Psoas muscle (tissue), 8 donors: ENCODE measurements around the gene PDLIM7. TPM values are rescaled to one million over a fixed set of nuclear protein-coding genes. Genes with fewer than 3 reads are reported as not detected.

Experiments used
- ATAC-seq, 4 donors: fragments of 200-7000 bp; cut with Tn5 transposase; one replicate each; pipeline ENCODE4 v1.9.1; 2020; ENCODE audit warnings: moderate library complexity in 3 of 4, mild to moderate bottlenecking in 2 of 4
- DNase-seq, 2 donors: peaks; one replicate each; pipeline ENCODE4 v3.0.0-alpha.2; 2020
- H3K27ac ChIP-seq: fragments of 200-600 bp; one replicate; pipeline ENCODE4 v1.8.0; 2022
- H3K27me3 ChIP-seq, 3 donors: fragments of 200-600 bp in 1 of 3; one replicate each; pipeline versions ENCODE4 v1.6.1 to v1.8.0; 2013 to 2022; ENCODE audit warnings: low read length in 2 of 3, mild to moderate bottlenecking in 2 of 3, moderate library complexity in 1 of 3; ENCODE audit not compliant: insufficient read depth in 3 of 3
- H3K36me3 ChIP-seq, 2 donors: fragments of 200-600 bp in 1 of 2; one replicate each; pipeline versions ENCODE4 v1.6.1 to v1.8.0; 2013 to 2022; ENCODE audit warnings: low read depth in 1 of 2, mild to moderate bottlenecking in 1 of 2, moderate library complexity in 1 of 2; ENCODE audit not compliant: insufficient read depth in 1 of 2
- H3K4me1 ChIP-seq: fragments of 200-600 bp; one replicate; pipeline ENCODE4 v1.8.0; 2022
- H3K4me3 ChIP-seq: fragments of 200-600 bp; one replicate; pipeline ENCODE4 v1.8.0; 2022; ENCODE audit warnings: mild to moderate bottlenecking
- H3K9me3 ChIP-seq: fragments of 200-600 bp; one replicate; pipeline ENCODE4 v1.8.0; 2022
- WGBS, 3 donors: extraction: QIAGEN DNeasy Blood & Tissue Kit; methylation state at CpG; one replicate each; pipeline versions ENCODE4 v1.1.6 to v1.1.7; 2013; 5-methylcytosine and 5-hydroxymethylcytosine counted together
- intact Hi-C, 2 donors: fragments of 100-400 bp; cut with DNase I; formaldehyde crosslinking; loops; one replicate each; pipeline versions ENCODE4 v1.11.0 to v1.14.2; 2022
- polyA plus RNA-seq, 3 donors: library from polyadenylated mRNA; stranded (reverse); fragments of 200-250 nt; gene quantifications; one replicate each; pipeline ENCODE4 v1.2.3, GENCODE V29; 2013
- total RNA-seq, 4 donors: library from RNA; stranded (reverse); fragmentation: NEBNext Ultra II Directional in 2 of 4; extraction: Animal tissue kit (Norgen Biotek cat#: 25700) in 2 of 4; gene quantifications; one replicate each; pipeline versions ENCODE4 v1.2.1 to v1.2.4, GENCODE V29; 2021 to 2023
- TF ChIP-seq, protein P1 (sequence below): fragments of 200-600 bp; IDR thresholded peaks from one replicate; pipeline ENCODE4 v1.8.0; 2022; ENCODE audit warnings: antibody characterized with exemption
- donor health status: healthy with polysubstance abuse.
- donor health status: DM: no; HTN: no; CAD: no; lungs with moderate emphysema.
- donor health status: Bipolar disorder and iron deficiency.
- donor health status: healthy.
- donor health status: DM: yes; HTN: yes; CAD: no.
- donor health status: DM: no; HTN: no; CAD: no.
- donor health status: DM: no; HTN: no; CAD: no.
- donor health status: DM: yes; HTN: yes; CAD: no.

Gene PDLIM7
- total and polyA plus RNA-seq, 7 donors = 134 to 254 (median 174) TPM

DNA sequence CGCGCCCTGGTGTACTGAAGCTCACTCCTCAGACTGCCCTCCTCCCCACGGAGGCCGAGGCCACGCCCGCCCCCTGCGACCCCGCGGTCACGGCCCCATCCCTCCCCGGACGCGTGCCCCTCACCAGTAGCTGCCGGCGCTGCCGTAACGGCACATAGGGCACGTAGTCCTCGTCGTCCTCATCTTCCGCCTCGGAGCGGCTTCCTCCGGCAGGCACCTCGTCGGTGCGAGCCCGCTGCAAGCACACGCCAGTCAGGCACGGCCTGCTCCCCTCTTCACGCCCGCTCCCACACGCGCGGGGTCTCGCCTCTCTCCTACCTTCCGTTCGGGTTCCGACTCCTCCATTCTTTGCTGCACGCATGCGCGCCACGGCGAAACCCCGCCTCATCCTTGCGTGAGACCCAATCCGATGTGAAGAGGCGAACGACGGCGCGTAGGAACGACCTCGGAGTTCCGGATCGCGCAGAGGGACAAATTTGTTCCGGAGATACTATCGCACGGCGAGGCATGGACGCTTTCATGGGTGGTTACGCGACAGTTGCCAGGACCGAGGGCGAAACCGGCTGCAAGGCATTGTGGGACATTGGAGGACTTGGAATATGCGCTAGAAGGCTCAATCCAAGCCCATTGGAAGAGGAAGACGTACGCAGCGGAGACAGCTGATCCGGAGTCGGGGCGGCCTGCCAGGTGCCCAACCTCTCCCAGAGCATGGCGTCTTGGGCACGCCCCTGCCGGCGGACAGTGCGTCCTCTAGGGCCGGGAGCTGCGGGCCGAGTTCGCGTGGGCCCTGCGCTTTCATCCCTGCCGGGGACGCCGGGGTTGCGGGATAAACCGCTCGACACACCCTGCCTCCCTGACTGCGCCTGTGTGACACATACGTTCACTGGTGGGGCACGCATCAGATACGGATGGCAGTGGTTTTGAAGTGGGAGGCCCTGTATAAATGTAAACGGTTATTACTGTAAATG, 19.5 kb upstream of the PDLIM7 start, which contains the start of gene DDX41:
Gene DDX41, minus strand, starts transcription at position 361 of the 968 bp plus-strand sequence. Its CDS starts 16 bp downstream, at position 345.
- ATAC-seq (peak; percentile 90 to 95 (median 92)), DNase-seq (peak; percentile 98 to 99)
- Histone ChIP-seq H3K27ac (peak within 1 kb of the TSS; percentile 79), H3K9me3 (no peaks in the 10 kb centered on the region), H3K36me3 (peaks cover 7 to 72% of the 10 kb centered on the region in 2 donors), H3K4me3 (peak within 1 kb of the TSS; percentile 99), H3K27me3 (no peaks in the 10 kb centered on the region), H3K4me1 (peaks cover 21% of the 10 kb centered on the region)
- TF ChIP-seq, protein P1, sequence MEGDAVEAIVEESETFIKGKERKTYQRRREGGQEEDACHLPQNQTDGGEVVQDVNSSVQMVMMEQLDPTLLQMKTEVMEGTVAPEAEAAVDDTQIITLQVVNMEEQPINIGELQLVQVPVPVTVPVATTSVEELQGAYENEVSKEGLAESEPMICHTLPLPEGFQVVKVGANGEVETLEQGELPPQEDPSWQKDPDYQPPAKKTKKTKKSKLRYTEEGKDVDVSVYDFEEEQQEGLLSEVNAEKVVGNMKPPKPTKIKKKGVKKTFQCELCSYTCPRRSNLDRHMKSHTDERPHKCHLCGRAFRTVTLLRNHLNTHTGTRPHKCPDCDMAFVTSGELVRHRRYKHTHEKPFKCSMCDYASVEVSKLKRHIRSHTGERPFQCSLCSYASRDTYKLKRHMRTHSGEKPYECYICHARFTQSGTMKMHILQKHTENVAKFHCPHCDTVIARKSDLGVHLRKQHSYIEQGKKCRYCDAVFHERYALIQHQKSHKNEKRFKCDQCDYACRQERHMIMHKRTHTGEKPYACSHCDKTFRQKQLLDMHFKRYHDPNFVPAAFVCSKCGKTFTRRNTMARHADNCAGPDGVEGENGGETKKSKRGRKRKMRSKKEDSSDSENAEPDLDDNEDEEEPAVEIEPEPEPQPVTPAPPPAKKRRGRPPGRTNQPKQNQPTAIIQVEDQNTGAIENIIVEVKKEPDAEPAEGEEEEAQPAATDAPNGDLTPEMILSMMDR = no peak
- WGBS, 3 donors = 0 to 1% (median 0%) methylated on average over 93 to 96 of the region's 96 CpGs
- intact Hi-C loops = no loop called here

DNA sequence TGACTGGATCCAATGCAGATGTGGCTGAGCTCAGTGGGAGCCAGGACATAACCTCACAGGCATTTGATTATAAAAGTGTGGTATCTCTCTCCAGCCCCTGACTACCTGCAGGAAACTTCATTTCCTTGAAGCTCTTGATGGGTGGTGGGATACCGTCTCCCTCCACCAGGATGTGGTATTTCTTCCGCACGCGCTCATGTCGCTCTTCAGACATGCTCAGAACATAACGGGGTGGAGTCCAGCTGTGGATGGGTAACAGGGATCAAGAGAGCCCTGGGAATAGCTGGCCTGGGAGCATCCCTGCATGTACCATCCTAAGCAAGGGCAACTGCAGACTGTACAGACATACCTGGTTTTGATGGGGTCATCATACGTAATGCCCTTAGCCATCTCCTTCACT, 18.2 kb upstream of the PDLIM7 start:
- Histone ChIP-seq H3K9me3 (no peaks in the 10 kb centered on the region), H3K27ac (no peak overlapping the region), H3K4me1 (peaks cover 21% of the 10 kb centered on the region), H3K36me3 (peaks cover 7 to 72% of the 10 kb centered on the region in 2 donors), H3K4me3 (peak overlapping the region; percentile 99), H3K27me3 (no peaks in the 10 kb centered on the region)
- 85 to 91% (median 88%) methylated on average over 7 of the region's 7 CpGs for WGBS, 3 donors
- TF ChIP-seq, protein P1 = no peak
- DNase-seq (no peak), ATAC-seq (no peak)
- intact Hi-C loops = no loop called here

DNA sequence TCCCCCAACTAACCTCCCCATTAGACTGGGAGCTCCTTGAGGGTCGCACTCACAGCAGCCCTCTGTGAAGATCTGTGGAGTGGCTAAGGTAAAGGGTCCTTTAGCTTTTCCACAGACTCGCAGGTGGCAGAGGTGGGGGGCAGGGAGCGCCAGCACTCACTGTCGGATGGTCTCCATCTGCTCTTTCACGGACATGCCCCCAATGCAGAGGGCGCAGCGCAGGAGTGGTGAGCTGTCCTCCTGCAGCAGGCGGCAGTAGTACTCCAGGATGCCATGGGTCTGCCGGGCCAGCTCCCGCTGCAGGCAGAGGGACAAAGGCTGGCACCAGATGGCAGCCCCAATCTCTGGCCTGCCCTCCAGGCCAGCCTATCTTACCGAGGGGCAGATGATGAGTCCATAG, 17.1 kb upstream of the PDLIM7 start:
- Histone ChIP-seq H3K4me3 (no peak overlapping the region), H3K27me3 (no peaks in the 10 kb centered on the region), H3K9me3 (no peaks in the 10 kb centered on the region), H3K27ac (no peak overlapping the region), H3K4me1 (peaks cover 18% of the 10 kb centered on the region), H3K36me3 (peaks cover 7 to 69% of the 10 kb centered on the region in 2 donors)
- DNase-seq = no peak
- 88 to 90% (median 89%) methylated on average over 11 of the region's 11 CpGs for WGBS, 3 donors
- no peak for ATAC-seq
- intact Hi-C loops = no loop called here
- TF ChIP-seq, protein P1 = no peak

DNA sequence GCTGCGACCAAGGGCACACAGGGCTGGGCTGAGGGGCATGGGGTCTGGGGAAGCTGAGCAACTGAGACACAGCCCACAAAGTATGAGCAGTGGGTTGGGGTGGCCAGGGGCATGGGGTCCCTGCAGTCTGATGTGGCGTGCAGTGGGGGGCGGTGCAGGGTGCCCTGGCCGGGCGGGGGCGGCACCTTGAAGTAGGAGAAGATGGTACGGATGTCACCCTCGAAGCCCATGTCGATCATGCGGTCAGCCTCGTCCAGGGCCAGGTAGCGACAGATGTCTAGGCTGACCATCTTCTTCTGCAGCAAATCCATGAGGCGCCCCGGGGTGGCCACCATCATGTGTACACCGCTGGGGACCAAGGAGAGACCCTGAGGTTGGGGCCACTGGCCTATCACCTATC, 16.1 kb upstream of the PDLIM7 start:
- ATAC-seq = no peak
- intact Hi-C loops = no loop called here
- 94 to 98% (median 96%) methylated on average over 15 of the region's 15 CpGs for WGBS, 3 donors
- H3K27ac ChIP-seq = no peak overlapping the region
- peaks cover 11% of the 10 kb centered on the region for H3K4me1 ChIP-seq
- H3K36me3 ChIP-seq = peaks cover 7 to 61% of the 10 kb centered on the region in 2 donors
- H3K27me3 ChIP-seq = no peaks in the 10 kb centered on the region
- no peak for DNase-seq
- H3K4me3 ChIP-seq = no peak overlapping the region
- TF ChIP-seq, protein P1 = no peak
- no peaks in the 10 kb centered on the region for H3K9me3 ChIP-seq
